Daoy (cell line): ENCODE results near the gene PFKP. TPM values are rescaled to one million over a fixed set of nuclear protein-coding genes. Genes with fewer than 3 reads are reported as not detected.

Experiments
- DNase-seq: peaks from one replicate; pipeline ENCODE4 v3.0.0-alpha.2; 2015; ENCODE audit warnings: low read depth
- total RNA-seq: library from RNA; depleted of rRNA; stranded (reverse); fragments of >200 nt; shearing (Covaris generic); gene quantifications from 2 replicates; pipeline ENCODE4 v1.2.3, GENCODE V29; 2014

The PFKP gene
- total RNA-seq, 1 experiment from 2014 or later, result 183 TPM

DNA sequence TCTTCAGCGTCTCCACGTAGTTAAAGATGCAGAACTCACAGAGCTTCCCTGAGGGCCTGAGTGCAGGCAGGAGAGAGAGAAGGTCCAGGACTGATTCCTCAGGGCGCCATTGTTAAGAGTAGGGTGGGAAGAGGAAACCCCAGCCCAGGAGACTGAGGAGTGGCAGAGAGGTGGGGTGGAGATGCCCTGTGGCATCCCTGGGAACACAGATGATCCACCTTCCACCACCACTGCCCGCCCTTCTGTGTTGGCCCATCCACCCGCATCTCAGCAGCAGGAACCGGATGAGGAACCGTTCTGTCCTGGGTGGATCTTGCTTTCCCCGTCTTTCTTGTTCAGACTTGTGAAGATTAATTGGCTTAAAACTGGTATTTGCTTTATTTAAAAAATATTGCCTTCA lies 48.3 kb downstream of the PFKP start:
- no peak for DNase-seq

DNA sequence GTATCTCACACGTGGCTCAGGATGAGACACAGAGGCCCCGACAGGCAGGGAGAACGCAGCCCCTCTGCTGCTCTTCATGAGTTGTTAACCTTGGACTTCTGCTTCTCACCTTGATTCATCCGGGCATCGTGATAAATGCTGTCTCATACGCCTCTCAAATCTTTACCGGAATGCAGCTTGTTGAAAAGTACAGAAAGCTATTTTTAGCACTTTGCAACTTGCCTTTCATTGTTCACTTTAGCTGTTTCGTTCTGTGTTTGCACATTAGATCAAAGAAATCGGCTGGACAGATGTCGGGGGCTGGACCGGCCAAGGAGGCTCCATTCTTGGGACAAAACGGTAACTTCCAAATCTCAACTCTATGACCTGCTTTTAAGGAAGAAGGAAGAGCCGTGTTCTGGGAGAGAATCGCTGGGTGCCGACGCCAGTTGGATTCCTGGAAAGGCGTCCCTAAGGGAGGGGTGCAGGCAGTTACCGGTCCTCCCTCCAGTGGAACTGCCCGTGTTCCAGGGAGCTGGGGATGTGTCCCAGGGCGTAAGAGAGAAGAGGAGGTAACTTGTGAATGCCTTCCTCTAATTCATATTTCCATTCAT lies 49.3 kb downstream of the PFKP start:
- no peak for DNase-seq

DNA sequence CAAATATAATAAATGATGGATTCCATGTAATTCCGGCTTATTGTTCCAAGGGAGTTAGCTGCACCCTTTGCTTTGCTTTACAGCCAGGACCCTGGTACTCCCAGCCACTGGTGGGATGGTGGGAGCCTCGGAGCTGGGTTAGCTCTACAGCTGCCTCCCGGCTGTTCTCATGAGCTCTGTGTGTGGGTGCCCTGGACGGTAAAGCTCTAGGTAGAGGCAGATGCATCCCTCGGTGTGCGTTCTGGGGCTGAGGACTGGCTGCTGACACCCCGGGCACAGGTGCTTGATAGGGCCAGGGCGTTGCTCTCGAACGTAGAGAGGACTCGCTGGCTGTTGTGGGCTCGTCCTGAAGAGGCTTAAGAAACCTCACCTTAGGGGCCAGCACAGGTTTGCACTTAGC lies 50.1 kb downstream of the PFKP start:
- DNase-seq, result no peak

DNA sequence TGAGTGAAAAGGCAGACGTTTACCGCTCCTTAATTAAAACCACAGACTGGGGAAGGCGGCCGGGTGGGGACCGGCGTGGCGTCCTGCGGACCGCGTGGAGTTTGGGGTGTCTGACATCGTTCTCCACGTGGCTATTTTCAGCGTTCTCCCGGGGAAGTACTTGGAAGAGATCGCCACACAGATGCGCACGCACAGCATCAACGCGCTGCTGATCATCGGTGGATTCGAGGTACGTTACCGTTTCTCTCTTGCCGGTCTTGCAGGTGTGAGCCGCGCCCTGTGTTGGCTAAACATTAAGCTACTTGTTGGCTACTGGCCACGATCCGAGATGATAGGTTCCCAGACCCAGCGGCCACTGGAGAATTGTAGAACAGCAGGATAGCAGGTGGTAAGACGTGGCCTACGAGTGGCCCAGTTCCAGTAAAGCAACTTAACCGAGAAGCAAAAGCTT lies 51.3 kb downstream of the PFKP start:
- no peak for DNase-seq

DNA sequence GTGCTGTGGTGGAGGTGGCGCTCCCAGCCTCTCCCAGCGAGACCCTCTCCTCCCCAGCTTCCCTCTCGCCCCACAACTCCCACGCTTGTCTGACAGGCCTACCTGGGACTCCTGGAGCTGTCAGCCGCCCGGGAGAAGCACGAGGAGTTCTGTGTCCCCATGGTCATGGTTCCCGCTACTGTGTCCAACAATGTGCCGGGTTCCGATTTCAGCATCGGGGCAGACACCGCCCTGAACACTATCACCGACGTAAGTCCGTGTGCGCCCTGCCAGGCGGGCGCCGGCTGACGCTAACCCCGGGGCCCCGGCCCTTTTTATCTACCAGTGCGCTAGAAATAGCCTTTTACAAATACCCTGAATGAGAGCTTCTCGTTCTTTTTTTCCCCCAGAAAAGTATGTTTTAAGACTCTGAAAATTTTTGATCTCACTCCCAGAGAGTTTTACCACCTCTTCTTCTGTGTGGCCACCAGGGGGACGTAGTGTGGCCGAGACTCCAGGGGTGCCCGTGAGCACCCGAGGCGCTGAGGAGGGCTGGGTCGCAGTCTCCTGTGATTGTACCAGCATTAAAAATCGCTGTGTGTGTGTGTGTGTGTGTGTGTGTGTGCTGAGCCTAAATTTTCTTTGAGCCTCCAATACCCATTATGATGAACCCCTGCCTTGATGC lies 52.6 kb downstream of the PFKP start:
- DNase-seq, result no peak

DNA sequence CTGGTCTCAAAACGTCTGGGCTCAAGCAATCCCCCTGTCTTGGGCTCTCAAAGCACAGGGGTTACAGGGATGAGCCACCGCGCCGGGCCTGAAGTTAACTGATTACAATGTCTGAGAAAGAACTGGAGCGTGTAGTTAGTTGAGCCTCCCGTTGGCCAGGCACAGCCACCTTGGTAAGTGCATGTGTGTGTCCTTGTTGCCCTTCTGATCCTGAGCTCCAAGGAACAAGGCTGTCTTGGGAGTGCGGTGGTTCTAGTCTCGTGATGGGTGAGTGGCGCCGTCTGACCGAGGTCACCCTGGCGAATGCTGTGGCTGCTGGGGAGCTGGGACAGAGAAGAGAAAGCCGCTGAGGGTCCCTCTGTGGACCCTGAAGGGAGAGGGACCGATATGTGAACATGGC lies 54.7 kb downstream of the PFKP start:
- DNase-seq, result no peak

DNA sequence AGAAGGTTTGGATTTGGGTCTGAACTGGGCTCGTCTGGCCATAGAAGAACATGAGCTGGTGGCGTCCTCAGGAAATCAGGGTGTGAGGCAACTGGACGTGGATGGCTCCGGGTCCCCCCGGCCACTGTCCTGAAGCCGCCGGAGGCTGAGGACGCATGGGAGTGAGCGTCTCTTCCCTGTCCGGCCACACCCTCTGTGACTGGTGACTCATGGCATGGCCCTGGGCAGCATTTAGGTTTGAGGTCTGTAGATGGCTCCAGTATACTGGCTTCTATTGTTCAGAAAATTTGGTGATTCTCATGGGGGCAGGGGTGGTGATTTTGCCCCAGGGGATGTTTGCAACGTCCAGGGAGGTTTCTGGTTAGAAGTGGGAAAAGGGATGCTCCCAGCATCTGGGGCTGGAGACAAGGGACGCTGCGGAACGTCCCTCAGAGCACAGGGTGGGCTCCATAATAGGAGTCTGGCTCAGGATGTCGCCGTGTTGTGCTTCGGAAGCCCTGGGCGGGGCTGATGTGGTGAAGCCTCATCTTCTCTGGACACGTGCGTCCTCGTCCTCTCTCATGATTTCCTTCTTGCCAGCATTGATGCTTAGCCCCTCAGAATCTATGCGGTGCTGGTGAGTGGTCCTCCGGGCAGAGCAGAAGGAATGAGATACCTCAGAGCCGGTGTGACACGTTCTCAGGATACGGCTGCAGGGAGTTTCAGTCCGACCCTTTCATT lies 55.3 kb downstream of the PFKP start:
- DNase-seq, result peak; percentile 16

DNA sequence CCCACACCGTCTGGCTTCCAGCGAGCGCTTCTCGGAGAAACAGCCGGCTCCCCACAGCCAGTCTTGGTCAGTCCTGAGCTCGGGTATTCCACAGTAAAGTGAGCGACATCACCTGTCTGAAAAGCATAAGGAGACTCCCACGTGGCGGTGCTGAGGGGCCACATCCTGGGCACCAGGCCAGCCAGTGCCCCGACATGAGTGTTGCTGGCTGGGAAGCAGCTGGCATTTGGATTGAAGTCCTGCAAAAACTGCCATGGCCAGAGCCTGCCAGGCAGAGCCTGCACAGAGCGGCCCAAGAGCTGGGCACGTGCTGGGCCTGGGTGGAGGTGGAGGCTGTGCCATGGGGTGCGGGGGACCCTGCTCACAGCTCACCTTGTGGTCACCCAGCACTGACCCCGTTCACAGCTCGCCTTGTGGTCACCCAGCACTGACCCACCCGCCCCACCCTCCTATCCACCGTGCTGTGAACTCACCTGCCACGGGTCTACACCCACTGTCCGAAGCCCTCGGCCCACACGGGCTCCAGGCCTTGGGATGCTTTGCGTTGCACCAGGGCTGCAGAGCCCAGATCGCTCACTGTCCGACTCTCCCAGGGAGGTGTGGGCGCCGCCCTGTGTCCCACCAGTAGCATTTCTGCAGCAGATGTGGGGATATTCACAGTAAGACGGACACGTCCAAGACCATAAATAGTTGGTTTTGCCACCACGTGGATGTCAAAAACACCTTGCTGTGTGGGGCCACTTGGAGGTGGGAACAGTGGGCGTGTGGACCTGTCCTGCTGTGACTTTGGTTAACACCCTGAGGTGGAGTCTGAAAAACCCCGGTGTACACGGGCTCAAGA lies 56.4 kb downstream of the PFKP start:
- no peak for DNase-seq

DNA sequence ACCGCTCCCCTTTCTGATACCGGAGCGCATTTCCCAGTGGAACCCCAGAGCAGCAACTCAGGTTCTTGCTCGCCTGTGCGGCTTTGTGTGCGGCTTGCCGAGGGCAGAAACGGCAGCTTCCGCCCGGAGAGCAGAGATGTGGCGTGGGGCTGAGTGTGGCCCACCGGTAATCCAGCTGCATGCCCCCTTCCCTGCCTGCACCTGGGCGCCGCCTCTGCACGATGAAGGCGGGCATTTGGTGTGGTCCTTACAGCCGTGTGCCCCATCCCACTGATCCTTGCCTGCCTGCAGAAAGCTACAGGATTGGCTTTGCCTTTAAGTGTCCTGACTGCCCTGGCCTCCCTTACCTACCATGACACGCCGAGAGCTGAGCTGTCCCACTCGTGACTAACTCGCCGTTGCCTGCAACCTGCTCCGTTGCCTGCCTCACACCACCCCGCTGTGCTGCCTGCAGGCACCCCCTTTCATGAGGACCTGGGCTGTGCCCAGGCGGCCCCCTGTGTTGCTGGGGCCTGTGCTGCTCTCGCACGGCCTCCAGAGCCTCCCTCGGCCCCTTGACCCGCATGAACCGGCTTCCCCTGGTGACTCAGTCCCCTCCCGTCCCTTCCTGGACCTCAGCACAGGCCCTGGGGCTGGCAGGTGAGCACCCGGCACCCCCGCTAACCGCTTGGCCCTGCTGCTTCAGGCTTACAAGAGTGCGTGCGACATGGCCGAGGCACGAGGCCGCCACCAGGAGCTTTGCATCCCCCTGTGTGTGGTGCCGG lies 57.2 kb downstream of the PFKP start:
- DNase-seq, result no peak

DNA sequence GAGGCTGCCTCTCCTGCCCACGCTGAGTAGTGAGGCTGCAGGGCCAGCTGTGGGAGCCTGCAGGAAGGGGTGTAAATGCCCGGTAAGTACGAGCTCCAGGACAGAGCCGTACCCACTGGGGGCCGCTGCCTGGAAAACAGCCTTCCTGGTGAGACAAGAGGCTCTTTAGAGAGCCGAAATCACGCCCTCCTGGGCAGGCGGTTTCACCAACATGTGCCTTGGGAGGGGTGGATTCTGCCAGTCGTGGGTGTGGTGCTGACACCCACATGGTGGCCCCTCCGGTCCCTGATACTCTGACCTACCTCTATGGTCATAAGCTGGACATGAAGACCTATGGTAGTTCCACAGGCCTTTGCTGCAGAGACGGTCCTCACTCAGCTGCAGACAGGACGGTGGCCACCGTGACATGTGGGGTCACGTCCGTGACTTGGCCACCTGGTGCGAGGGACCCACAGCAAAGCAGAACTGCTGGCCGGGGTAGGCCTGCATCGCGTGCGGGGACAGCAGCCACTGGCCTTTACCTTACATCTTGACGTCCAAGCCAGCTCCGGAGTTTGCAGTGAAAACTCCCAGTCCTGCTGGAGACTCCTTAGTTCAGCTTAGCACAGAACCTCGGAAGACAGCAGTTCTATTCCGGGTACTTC lies 58.3 kb downstream of the PFKP start:
- DNase-seq, result no peak

DNA sequence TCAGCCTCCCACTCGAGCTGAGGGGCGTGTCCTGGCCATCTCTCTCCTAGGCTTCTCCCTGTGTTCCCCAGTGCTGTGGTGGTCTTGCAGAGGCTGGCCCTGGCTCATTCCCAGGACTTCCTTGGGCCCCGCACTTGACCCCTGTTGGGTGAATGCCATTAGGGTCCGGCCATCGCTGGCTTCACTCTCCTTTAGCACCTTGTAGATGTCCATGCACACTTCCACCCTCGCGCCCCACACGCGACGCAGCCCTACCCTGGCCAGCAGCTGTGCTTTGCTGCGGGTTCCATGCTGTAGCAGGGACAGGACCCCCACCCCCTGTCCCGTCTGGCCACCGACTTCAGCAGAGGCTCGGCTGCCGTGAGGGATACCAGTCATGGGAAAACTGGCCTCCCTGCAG lies 58.9 kb downstream of the PFKP start:
- DNase-seq, result no peak

DNA sequence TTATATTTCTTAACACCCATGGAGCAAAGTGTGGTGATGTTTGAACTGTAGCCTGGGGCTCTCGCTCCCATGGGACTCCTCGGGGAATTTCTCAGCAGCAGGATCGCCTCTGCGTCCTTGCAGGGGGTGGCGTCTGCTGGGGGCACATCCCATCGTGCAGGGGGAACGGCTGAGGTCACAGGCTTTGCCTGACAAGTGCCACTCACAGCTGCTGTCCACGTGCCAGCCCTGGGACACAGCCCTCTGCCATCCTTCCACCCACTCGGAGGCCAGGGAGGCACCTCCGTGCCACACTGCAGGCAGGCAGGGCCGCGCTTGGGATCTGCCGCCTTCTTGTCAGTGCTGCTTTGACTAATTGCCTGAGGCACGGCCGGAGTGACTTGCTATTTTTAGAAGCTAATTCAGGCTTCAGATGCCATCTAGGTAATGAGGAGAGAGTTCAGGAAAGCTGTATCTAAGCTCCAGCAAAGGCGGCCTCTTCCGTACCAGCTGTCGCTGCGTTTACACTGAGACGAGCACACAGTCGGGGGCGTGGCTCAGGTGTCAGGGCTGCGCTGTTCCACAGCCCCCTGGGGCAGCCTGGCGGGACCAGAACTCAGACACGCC lies 59.5 kb downstream of the PFKP start:
- DNase-seq, result no peak

DNA sequence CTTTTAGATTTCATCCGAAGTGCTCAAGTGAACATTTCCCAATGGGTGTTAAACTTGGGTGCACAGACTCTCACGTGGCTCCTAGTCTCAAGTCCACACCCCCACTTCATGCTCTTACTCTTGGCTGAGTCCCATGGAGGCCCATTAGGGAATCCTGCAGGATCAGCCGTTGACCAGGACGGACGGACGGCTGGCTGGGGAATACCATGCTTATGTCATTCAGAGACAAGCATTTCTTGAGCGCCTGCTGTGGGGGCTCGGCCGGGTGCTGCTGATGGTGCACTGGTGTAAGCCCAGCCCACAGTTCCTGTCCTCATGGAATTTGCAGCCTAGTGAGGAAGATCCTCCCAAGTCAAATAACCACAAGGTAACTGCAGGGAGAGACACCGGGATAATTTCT lies 60.6 kb downstream of the PFKP start:
- no peak for DNase-seq

DNA sequence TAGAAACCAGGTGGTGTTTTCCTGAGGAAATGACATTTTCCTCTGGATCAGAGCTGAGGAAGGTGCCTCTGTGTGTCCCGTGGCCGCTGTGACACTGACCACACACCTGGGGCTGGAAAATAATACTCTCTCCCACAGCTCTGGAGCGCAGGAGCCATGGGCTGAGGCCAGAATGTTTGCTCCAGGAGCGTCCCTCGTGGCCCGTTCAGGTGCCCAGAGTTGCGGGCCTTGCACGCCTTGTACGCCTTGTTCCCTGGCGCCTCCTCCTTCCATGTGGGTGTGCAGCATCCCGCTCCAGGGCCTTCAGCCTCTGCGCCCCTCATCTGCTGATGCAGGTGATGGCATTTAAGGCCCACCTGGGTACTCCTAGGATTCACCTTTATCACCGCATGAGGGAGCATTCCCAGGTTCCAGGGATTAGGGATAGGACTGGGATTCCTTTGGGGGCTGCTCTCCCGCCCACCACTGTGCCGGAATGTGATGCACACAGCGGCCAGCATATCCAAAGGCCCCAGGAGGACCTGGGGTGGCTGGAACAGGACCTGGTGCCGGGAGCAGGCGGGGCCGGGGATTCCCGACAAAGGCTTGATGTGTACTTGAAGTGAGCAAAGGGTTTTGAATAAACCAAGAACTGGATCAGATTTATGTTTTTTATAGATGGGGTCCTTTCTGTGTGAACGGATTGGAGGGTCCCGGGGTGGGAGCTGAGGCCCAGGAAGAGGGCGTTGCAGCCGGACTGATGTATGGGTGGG lies 61.2 kb downstream of the PFKP start:
- no peak for DNase-seq

DNA sequence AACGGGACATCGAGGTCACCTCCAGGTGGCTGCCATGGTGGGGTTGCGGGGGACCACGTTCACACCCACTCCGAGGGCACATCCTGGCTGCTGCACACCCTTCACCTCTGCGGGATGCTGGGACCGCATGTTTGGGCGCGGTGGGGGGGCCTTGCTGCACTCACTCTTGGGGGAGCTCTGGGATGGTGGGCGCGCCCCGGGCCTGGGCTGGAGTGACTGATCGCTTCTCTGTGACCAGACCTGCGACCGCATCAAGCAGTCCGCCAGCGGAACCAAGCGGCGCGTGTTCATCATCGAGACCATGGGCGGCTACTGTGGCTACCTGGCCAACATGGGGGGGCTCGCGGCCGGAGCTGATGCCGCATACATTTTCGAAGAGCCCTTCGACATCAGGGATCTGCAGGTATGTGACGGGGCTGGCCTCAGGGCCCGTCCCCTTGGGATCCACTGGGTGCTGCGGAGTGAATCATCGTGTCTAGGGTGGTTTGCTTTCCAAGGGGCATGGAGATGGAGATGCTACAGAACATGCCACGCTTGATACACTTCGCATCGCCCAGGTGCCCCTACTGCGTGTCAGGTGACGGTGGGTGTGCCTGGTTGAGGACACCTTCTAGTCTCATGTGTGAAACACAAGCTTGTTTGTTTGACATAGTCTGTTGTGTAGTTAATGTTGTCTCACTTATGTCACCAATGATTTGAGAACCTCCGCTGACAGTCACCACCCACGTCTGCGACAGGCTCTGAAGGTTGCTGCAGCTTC lies 62.4 kb downstream of the PFKP start:
- no peak for DNase-seq

DNA sequence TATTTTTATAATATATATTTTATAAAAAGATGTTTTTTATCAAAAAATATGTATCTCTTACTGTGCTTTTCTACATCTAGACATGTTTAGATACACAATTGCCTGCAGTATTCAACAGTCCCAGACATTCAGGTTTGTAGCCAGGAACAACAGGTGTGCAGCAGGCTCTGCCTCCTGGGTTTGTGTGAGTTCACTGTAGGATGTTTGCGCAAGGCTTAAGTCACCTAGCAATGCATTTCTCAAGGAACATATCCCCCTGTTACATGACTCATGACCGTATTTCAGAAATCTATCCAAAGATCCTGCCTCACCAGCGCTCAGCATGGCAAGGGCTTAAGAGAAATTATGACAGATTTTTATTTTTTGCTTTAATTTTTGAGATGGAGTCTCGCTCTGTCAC lies 63.8 kb downstream of the PFKP start:
- no peak for DNase-seq

DNA sequence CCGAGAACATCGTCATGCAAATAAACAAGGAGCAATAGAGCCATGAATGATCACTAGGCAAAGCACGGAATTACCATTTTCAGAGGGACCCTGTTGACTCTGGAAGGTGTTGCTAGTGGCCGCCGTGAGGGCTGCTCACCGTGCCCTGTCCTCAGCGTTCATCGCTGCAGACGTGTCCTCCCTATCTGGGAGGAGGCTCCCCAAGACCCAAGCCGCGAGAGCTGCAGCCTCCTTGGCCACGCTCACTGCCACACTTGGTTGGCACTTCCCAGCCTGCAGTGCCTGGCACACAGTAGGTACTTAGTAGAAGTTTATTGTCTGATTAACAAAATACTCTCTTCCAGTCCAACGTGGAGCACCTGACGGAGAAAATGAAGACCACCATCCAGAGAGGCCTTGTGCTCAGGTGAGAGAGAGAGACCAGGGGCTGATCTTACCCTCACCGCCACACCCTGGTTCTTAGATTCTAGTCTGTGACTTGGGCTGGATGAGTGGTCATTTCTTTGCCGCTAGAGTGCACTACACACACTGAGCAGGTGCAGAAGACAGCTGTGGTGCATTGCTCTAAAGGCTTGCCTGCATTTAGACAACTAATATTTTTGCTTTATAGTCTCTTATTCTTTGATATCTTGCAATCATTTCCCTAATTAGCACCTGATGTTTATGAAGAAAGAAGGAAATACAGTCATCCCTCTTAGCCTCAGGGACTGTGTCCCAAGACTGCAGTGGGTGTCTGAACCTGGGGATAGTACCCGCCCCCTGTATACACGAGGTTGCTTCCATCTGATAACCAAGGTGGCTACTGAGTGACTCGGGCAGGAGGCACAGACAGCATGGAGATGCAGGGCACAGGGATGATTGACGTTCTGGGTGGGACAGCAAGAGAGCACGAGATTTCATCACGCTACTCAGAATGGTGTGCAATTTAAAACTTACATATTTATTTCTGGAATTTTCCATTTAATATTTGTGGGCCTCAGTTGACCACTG lies 65.0 kb downstream of the PFKP start:
- DNase-seq, result no peak

DNA sequence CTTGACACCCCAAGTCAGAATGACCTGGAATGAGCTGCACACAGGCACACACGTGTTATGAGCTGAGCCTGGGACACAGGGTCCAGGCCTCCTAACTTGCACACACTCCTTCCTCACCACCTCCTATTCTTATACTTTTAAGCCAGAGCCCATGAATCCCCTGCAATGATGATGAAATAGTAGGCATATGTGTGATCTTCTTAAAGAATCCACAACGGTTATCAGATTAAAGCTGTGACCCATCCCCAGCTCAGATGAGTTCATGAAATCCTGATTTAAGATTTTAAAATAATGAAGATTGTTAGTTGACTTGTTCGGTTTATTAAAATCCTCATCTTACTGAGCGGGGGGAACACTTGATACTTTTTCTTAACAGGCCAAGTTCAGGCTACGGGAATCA lies 66.6 kb downstream of the PFKP start:
- no peak for DNase-seq
